ENCODE measurements around the gene GPR78. TPM values are rescaled to one million over a fixed set of nuclear protein-coding genes. Genes with fewer than 3 reads are reported as not detected.

GPR78 gene
- total RNA-seq, 1 experiment from 2014 or later: not detected

GRCh38 chr4:8605289-8605688, 25.1 kb downstream of the GPR78 start:
- Histone ChIP-seq H3K9me3 (ENCODE audit: control insufficient read depth, insufficient read depth, low read depth, low read length) (no peaks in the 10 kb centered on the region), H3K27me3 (ENCODE audit: control insufficient read depth, insufficient read depth, low read length) (no peaks in the 10 kb centered on the region; the same call in 1 of the 2 replicates), H3K36me3 (ENCODE audit: control insufficient read depth, insufficient read depth, low read length) (no peaks in the 10 kb centered on the region), H3K27ac (ENCODE audit: low read length) (no peak overlapping the region), H3K4me3 (ENCODE audit: low read depth in 2 of 2, low read length in 2 of 2) (no peak overlapping the region), H3K4me1 (ENCODE audit: control insufficient read depth, insufficient read depth, low read length) (no peaks in the 10 kb centered on the region)
- intact Hi-C loops (cut with micrococcal nuclease; ENCODE audit: unreplicated experiment): no loop called here
- ChIA-PET POLR2A (no interaction called here), CTCF (no interaction called here)
- ATAC-seq: no peak
- DNase-seq (ENCODE audit: low read depth, low spot score): no peak
- in situ Hi-C loops (cut with HindIII; ENCODE audit: low pct_unique_long_range_greater_than_20kb, low sequenced_read_pairs): no loop called here
- TF ChIP-seq SIN3A (IDR thresholded peaks at IDR 0.05; ENCODE audit: borderline replicate concordance, insufficient read depth, low read depth, low read length) (no peak), REST (IDR thresholded peaks at IDR 0.05; ENCODE audit: insufficient read depth in 1 of 2, low read depth in 2 of 2, low read length in 1 of 2) (no peak), TCF7L2 (IDR thresholded peaks at IDR 0.05; ENCODE audit: low read depth, low read length) (no peak)
- BruUV-seq (replicated peaks): no TSS peak

- POLR2A ChIA-PET: no interaction called here
- H3K4me1 ChIP-seq (ENCODE audit: control insufficient read depth, insufficient read depth, low read length): no peaks in the 10 kb centered on the region
- no peak overlapping the region for H3K27ac ChIP-seq (ENCODE audit: low read length)
- no peak for DNase-seq (ENCODE audit: low read depth, low spot score)
- no peaks in the 10 kb centered on the region for H3K9me3 ChIP-seq (ENCODE audit: control insufficient read depth, insufficient read depth, low read depth, low read length)
- in situ Hi-C loops (cut with HindIII; ENCODE audit: low pct_unique_long_range_greater_than_20kb, low sequenced_read_pairs): no loop called here
- no TSS peak for BruUV-seq (replicated peaks)
- no peak overlapping the region for H3K4me3 ChIP-seq (ENCODE audit: low read depth in 2 of 2, low read length in 2 of 2)
- H3K36me3 ChIP-seq (ENCODE audit: control insufficient read depth, insufficient read depth, low read length): no peaks in the 10 kb centered on the region
- CTCF ChIA-PET: no interaction called here
- TF ChIP-seq, protein P1, sequence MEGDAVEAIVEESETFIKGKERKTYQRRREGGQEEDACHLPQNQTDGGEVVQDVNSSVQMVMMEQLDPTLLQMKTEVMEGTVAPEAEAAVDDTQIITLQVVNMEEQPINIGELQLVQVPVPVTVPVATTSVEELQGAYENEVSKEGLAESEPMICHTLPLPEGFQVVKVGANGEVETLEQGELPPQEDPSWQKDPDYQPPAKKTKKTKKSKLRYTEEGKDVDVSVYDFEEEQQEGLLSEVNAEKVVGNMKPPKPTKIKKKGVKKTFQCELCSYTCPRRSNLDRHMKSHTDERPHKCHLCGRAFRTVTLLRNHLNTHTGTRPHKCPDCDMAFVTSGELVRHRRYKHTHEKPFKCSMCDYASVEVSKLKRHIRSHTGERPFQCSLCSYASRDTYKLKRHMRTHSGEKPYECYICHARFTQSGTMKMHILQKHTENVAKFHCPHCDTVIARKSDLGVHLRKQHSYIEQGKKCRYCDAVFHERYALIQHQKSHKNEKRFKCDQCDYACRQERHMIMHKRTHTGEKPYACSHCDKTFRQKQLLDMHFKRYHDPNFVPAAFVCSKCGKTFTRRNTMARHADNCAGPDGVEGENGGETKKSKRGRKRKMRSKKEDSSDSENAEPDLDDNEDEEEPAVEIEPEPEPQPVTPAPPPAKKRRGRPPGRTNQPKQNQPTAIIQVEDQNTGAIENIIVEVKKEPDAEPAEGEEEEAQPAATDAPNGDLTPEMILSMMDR (IDR thresholded peaks at IDR 0.05): no peak
- TF ChIP-seq REST (IDR thresholded peaks at IDR 0.05; ENCODE audit: insufficient read depth in 1 of 2, low read depth in 2 of 2, low read length in 1 of 2) (no peak), TCF7L2 (IDR thresholded peaks at IDR 0.05; ENCODE audit: low read depth, low read length) (no peak), SIN3A (IDR thresholded peaks at IDR 0.05; ENCODE audit: borderline replicate concordance, insufficient read depth, low read depth, low read length) (no peak), POLR2AphosphoS5 (IDR thresholded peaks at IDR 0.05; ENCODE audit: low read depth, low read length) (no peak)
- no peaks in the 10 kb centered on the region; the same call in 1 of the 2 replicates for H3K27me3 ChIP-seq (ENCODE audit: control insufficient read depth, insufficient read depth, low read length)
- intact Hi-C loops (cut with micrococcal nuclease; ENCODE audit: unreplicated experiment): no loop called here
- no peak for ATAC-seq
Measured at GRCh38 chr4:8606476-8606875, 26.3 kb downstream of the GPR78 start.
